ENCODE results near the gene SNX8. TPM values are rescaled to one million over a fixed set of nuclear protein-coding genes. Genes with fewer than 3 reads are reported as not detected.
"Not testable (repeated sequence)": the region's sequence is repeated elsewhere in the genome, so short reads cannot be mapped to it uniquely, and the experiment has no call there.

SNX8 gene
- total and polyA plus RNA-seq, 4 donors = 24.6 to 54.6 (median 45.8) TPM

- no peak for DNase-seq
- no peaks in the 10 kb centered on the region for H3K9me3 ChIP-seq (ENCODE audit: control insufficient read depth in 4 of 4, insufficient read depth in 3 of 4, low read length in 3 of 4)
- no peaks in the 10 kb centered on the region for H3K27me3 ChIP-seq (ENCODE audit: control insufficient read depth in 3 of 3, insufficient read depth in 3 of 3, low read length in 2 of 3)
- H3K36me3 ChIP-seq (ENCODE audit: control insufficient read depth in 4 of 4, insufficient read depth in 4 of 4, low read length in 4 of 4) = peaks cover 0 to 30% (median 6%) of the 10 kb centered on the region in 4 donors
- TF ChIP-seq CTCF (IDR thresholded peaks at IDR 0.05; ENCODE audit: control extremely low read depth, extremely low read depth) = no peak
- no peak overlapping the region for H3K4me3 ChIP-seq
- H3K4me1 ChIP-seq (ENCODE audit: control insufficient read depth in 5 of 5, insufficient read depth in 5 of 5, low read length in 5 of 5) = no peaks in the 10 kb centered on the region
- 82 to 89% methylated on average over 27 of the region's 27 CpGs for WGBS, 2 donors
- H3K27ac ChIP-seq (ENCODE audit: low read depth in 1 of 2, low read length in 1 of 2) = no peak overlapping the region
- ATAC-seq (ENCODE audit: insufficient read depth, low FRiP score) = no peak
- H3K9ac ChIP-seq (ENCODE audit: insufficient read depth in 1 of 2, low read length in 2 of 2) = no peak overlapping the region
Measured at GRCh38 chr7:2271273-2272026, 42.8 kb downstream of the SNX8 start.

- no peak overlapping the region for H3K27ac ChIP-seq (ENCODE audit: low read depth in 1 of 2, low read length in 1 of 2)
- H3K9ac ChIP-seq (ENCODE audit: insufficient read depth in 1 of 2, low read length in 2 of 2) = no peak overlapping the region
- ATAC-seq (ENCODE audit: insufficient read depth, low FRiP score) (no peak), DNase-seq (no peak)
- H3K27me3 ChIP-seq (ENCODE audit: control insufficient read depth in 3 of 3, insufficient read depth in 3 of 3, low read length in 2 of 3) = no peaks in the 10 kb centered on the region
- 90 to 91% methylated on average over 8 of the region's 8 CpGs for WGBS, 2 donors
- H3K36me3 ChIP-seq (ENCODE audit: control insufficient read depth in 4 of 4, insufficient read depth in 4 of 4, low read length in 4 of 4) = peaks cover 0 to 30% (median 6%) of the 10 kb centered on the region in 4 donors
- H3K9me3 ChIP-seq (ENCODE audit: control insufficient read depth in 4 of 4, insufficient read depth in 3 of 4, low read length in 3 of 4) = no peaks in the 10 kb centered on the region
- no peak overlapping the region for H3K4me3 ChIP-seq
- TF ChIP-seq CTCF (IDR thresholded peaks at IDR 0.05; ENCODE audit: control extremely low read depth, extremely low read depth) = no peak
- H3K4me1 ChIP-seq (ENCODE audit: control insufficient read depth in 5 of 5, insufficient read depth in 5 of 5, low read length in 5 of 5) = no peaks in the 10 kb centered on the region
Measured at GRCh38 chr7:2270495-2270894, 43.7 kb downstream of the SNX8 start.

- no peak overlapping the region for H3K4me3 ChIP-seq
- H3K9ac ChIP-seq (ENCODE audit: insufficient read depth in 1 of 2, low read length in 2 of 2) = no peak overlapping the region
- H3K27me3 ChIP-seq (ENCODE audit: control insufficient read depth in 3 of 3, insufficient read depth in 3 of 3, low read length in 2 of 3) = no peaks in the 10 kb centered on the region
- H3K9me3 ChIP-seq (ENCODE audit: control insufficient read depth in 4 of 4, insufficient read depth in 3 of 4, low read length in 3 of 4) = no peaks in the 10 kb centered on the region
- H3K36me3 ChIP-seq (ENCODE audit: control insufficient read depth in 4 of 4, insufficient read depth in 4 of 4, low read length in 4 of 4) = peaks cover 0 to 28% (median 6%) of the 10 kb centered on the region in 4 donors
- DNase-seq (no peak), ATAC-seq (ENCODE audit: insufficient read depth, low FRiP score) (no peak)
- 93 to 95% methylated on average over 10 of the region's 10 CpGs for WGBS, 2 donors
- no peak for TF ChIP-seq CTCF (IDR thresholded peaks at IDR 0.05; ENCODE audit: control extremely low read depth, extremely low read depth)
- H3K27ac ChIP-seq (ENCODE audit: low read depth in 1 of 2, low read length in 1 of 2) = no peak overlapping the region
- no peaks in the 10 kb centered on the region for H3K4me1 ChIP-seq (ENCODE audit: control insufficient read depth in 5 of 5, insufficient read depth in 5 of 5, low read length in 5 of 5)
Measured at GRCh38 chr7:2269991-2270460, 44.2 kb downstream of the SNX8 start.

- not testable (repeated sequence) for H3K27me3 ChIP-seq (ENCODE audit: control insufficient read depth in 3 of 3, insufficient read depth in 3 of 3, low read length in 2 of 3); H3K4me1 ChIP-seq (ENCODE audit: control insufficient read depth in 5 of 5, insufficient read depth in 5 of 5, low read length in 5 of 5); H3K27ac ChIP-seq (ENCODE audit: low read depth in 1 of 2, low read length in 1 of 2); H3K9ac ChIP-seq (ENCODE audit: insufficient read depth in 1 of 2, low read length in 2 of 2); H3K9me3 ChIP-seq (ENCODE audit: control insufficient read depth in 4 of 4, insufficient read depth in 3 of 4, low read length in 3 of 4); ATAC-seq (ENCODE audit: insufficient read depth, low FRiP score); H3K4me3 ChIP-seq
- peaks cover 0 to 24% (median 5%) of the 10 kb centered on the region in 4 donors for H3K36me3 ChIP-seq (ENCODE audit: control insufficient read depth in 4 of 4, insufficient read depth in 4 of 4, low read length in 4 of 4)
- 71 to 75% methylated on average over 12 to 13 of the region's 18 CpGs for WGBS, 2 donors
- peak in 1 of 3 donors; percentile 12 for DNase-seq
Measured at GRCh38 chr7:2269089-2269990, 44.9 kb downstream of the SNX8 start.

Data from lung (tissue), 12 donors.